Neural cell (in vitro differentiated cells): Measurements from ENCODE around the gene OR51A7. TPM values are rescaled to one million over a fixed set of nuclear protein-coding genes. Genes with fewer than 3 reads are reported as not detected.

Experiments used
- H2AFZ ChIP-seq: fragments of 200-600, 300-800 bp; sonication (generic), shearing (Covaris generic); 2 replicates; pipeline ENCODE4 v1.6.0; 2014; ENCODE audit warnings: low read depth, mild to moderate bottlenecking, antibody characterized with exemption, low read length, moderate library complexity
- H3F3A ChIP-seq: fragments of 200-600 bp; shearing (Covaris generic); 2 replicates; pipeline ENCODE4 v1.6.1; 2016; ENCODE audit warnings: mild to moderate bottlenecking, moderate library complexity, mixed read lengths, antibody characterized with exemption, low read length; ENCODE audit not compliant: insufficient read depth, poor library complexity, severe bottlenecking
- H3K27ac ChIP-seq: fragments of 200-600, 300-800 bp; sonication (generic), shearing (Covaris generic); 2 replicates; pipeline ENCODE4 v1.5.1; 2014; ENCODE audit warnings: mild to moderate bottlenecking, low read length, moderate library complexity
- H3K27me3 ChIP-seq: fragments of 300-800, 200-600 bp; sonication (generic), shearing (Covaris generic); 2 replicates; pipeline ENCODE4 v1.6.0; 2014; ENCODE audit warnings: mild to moderate bottlenecking, low read depth, low read length, moderate library complexity; ENCODE audit not compliant: insufficient read depth
- H3K36me3 ChIP-seq: fragments of 300-800, 200-600 bp; sonication (generic), shearing (Covaris generic); 2 replicates; pipeline ENCODE4 v1.5.1; 2014; ENCODE audit warnings: mild to moderate bottlenecking, antibody characterized with exemption, low read length, moderate library complexity; ENCODE audit not compliant: insufficient read depth
- H3K4me2 ChIP-seq: fragments of 300-800, 200-600 bp; sonication (generic), shearing (Covaris generic); 2 replicates; pipeline ENCODE4 v1.6.0; 2014; ENCODE audit warnings: mild to moderate bottlenecking, low read length
- H3K4me3 ChIP-seq: fragments of 300-800, 200-600 bp; sonication (generic), shearing (Covaris generic); 2 replicates; pipeline ENCODE4 v1.5.1; 2014; ENCODE audit warnings: mild to moderate bottlenecking, low read length, moderate library complexity
- H3K79me2 ChIP-seq: fragments of 200-600 bp; shearing (Covaris generic); replicated peaks from 2 replicates; pipeline ENCODE4 v1.6.0; 2014; ENCODE audit warnings: mild to moderate bottlenecking, low read length, moderate library complexity; ENCODE audit not compliant: insufficient read depth
- H3K9ac ChIP-seq: fragments of 300-800, 200-600 bp; sonication (generic), shearing (Covaris generic); 2 replicates; pipeline ENCODE4 v1.6.1; 2016; ENCODE audit warnings: mild to moderate bottlenecking, low read length, mixed read lengths
- H3K9me2 ChIP-seq: fragments of 200-600 bp; shearing (Covaris generic); 2 replicates; pipeline ENCODE4 v1.6.1; 2016; ENCODE audit warnings: mild to moderate bottlenecking, low read length, mixed read lengths; ENCODE audit not compliant: insufficient read depth
- H3K9me3 ChIP-seq: fragments of 200-600, 300-800 bp; sonication (generic), shearing (Covaris generic); 2 replicates; pipeline ENCODE4 v1.6.1; 2016; ENCODE audit warnings: mild to moderate bottlenecking, mixed run types, low read length, moderate library complexity, mixed read lengths
- H4K20me1 ChIP-seq: fragments of 200-600 bp; shearing (Covaris generic); 2 replicates; pipeline ENCODE4 v1.6.1; 2016; ENCODE audit warnings: mild to moderate bottlenecking, mixed run types; ENCODE audit not compliant: insufficient read depth
- EP300 ChIP-seq: fragments of 450-650 bp; conservative IDR thresholded peaks from 2 replicates; pipeline ENCODE4 v1.6.1; 2014; ENCODE audit warnings: antibody characterized with exemption, mild to moderate bottlenecking, moderate library complexity; ENCODE audit not compliant: poor library complexity, severe bottlenecking
- EZH2 ChIP-seq: fragments of 200-600, 300-800 bp; shearing (Covaris generic), sonication (generic); IDR thresholded peaks from 2 replicates; pipeline ENCODE4 v1.6.1; 2014; ENCODE audit warnings: antibody characterized with exemption, low read length, borderline replicate concordance, mild to moderate bottlenecking; ENCODE audit not compliant: insufficient read depth, poor library complexity, severe bottlenecking
- MXI1 ChIP-seq: fragments of 450-650 bp; conservative IDR thresholded peaks from 2 replicates; pipeline ENCODE4 v1.6.1; 2014; ENCODE audit warnings: antibody characterized with exemption, mild to moderate bottlenecking; ENCODE audit not compliant: poor library complexity, severe bottlenecking
- POLR2AphosphoS5 ChIP-seq: IDR thresholded peaks from 2 replicates; pipeline ENCODE4 v1.6.1; 2012
- RAD21 ChIP-seq: fragments of 450-650 bp; conservative IDR thresholded peaks from 2 replicates; pipeline ENCODE4 v1.6.1; 2014; ENCODE audit warnings: antibody characterized with exemption, mild to moderate bottlenecking, moderate library complexity
- SMC3 ChIP-seq: fragments of 450-650 bp; conservative IDR thresholded peaks from 2 replicates; pipeline ENCODE4 v1.6.1; 2014; ENCODE audit warnings: antibody characterized with exemption, mild to moderate bottlenecking, moderate library complexity; ENCODE audit not compliant: poor library complexity
- TAF1 ChIP-seq: IDR thresholded peaks from 2 replicates; pipeline ENCODE4 v1.6.1; 2012; ENCODE audit warnings: low read depth
- polyA plus RNA-seq: library from polyadenylated mRNA; depleted of rRNA; stranded (reverse); fragments of >200 nt; gene quantifications from 2 replicates; pipeline ENCODE4 v1.2.3, GENCODE V29; 2014
- TF ChIP-seq, protein P1 (sequence below): IDR thresholded peaks from 2 replicates; pipeline ENCODE4 v1.6.1; 2012; ENCODE audit warnings: borderline replicate concordance
- TF ChIP-seq, protein P2 (sequence below): fragments of 450-650 bp; IDR thresholded peaks from 2 replicates; pipeline ENCODE4 v1.5.1; 2014; ENCODE audit warnings: antibody characterized with exemption, mild to moderate bottlenecking, moderate library complexity; ENCODE audit not compliant: poor library complexity, severe bottlenecking

Gene OR51A7
- polyA plus RNA-seq, 1 donor from 2014 or later: not detected

DNA sequence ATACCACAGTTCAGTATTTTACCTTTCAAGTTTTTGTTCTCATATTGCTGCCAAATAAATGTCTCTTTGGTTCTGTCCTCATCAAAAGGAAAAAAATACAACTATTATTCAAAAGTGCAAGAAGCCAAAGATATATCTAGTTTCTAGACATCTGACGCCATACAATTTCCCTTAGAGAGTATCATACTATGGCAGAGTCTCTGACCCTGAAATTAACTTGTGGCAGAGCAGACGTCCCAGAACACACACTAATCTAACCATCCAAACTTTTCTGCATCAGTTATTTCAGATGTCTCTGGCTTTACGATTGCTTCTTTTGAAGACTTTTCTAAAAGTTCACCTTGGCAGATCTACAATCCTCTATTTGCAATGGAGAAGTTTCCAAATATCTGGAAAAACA, 19.2 kb upstream of the OR51A7 start:
- H3K9me2 ChIP-seq: no peaks in the 10 kb centered on the region
- H3F3A ChIP-seq: no peaks in the 10 kb centered on the region
- H3K36me3 ChIP-seq: no peaks in the 10 kb centered on the region
- H3K4me3 ChIP-seq: no peak overlapping the region
- H2AFZ ChIP-seq: no peak overlapping the region
- no peak overlapping the region for H3K4me2 ChIP-seq
- H3K9ac ChIP-seq: no peak overlapping the region
- no peaks in the 10 kb centered on the region for H3K79me2 ChIP-seq
- no peaks in the 10 kb centered on the region for H3K9me3 ChIP-seq
- no peak overlapping the region for H3K27ac ChIP-seq
- TF ChIP-seq, protein P1, sequence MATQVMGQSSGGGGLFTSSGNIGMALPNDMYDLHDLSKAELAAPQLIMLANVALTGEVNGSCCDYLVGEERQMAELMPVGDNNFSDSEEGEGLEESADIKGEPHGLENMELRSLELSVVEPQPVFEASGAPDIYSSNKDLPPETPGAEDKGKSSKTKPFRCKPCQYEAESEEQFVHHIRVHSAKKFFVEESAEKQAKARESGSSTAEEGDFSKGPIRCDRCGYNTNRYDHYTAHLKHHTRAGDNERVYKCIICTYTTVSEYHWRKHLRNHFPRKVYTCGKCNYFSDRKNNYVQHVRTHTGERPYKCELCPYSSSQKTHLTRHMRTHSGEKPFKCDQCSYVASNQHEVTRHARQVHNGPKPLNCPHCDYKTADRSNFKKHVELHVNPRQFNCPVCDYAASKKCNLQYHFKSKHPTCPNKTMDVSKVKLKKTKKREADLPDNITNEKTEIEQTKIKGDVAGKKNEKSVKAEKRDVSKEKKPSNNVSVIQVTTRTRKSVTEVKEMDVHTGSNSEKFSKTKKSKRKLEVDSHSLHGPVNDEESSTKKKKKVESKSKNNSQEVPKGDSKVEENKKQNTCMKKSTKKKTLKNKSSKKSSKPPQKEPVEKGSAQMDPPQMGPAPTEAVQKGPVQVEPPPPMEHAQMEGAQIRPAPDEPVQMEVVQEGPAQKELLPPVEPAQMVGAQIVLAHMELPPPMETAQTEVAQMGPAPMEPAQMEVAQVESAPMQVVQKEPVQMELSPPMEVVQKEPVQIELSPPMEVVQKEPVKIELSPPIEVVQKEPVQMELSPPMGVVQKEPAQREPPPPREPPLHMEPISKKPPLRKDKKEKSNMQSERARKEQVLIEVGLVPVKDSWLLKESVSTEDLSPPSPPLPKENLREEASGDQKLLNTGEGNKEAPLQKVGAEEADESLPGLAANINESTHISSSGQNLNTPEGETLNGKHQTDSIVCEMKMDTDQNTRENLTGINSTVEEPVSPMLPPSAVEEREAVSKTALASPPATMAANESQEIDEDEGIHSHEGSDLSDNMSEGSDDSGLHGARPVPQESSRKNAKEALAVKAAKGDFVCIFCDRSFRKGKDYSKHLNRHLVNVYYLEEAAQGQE: no peak
- TF ChIP-seq EP300 (no peak), RAD21 (no peak), SMC3 (no peak), TAF1 (no peak), MXI1 (no peak), POLR2AphosphoS5 (no peak), EZH2 (no peak)
- TF ChIP-seq, protein P2, sequence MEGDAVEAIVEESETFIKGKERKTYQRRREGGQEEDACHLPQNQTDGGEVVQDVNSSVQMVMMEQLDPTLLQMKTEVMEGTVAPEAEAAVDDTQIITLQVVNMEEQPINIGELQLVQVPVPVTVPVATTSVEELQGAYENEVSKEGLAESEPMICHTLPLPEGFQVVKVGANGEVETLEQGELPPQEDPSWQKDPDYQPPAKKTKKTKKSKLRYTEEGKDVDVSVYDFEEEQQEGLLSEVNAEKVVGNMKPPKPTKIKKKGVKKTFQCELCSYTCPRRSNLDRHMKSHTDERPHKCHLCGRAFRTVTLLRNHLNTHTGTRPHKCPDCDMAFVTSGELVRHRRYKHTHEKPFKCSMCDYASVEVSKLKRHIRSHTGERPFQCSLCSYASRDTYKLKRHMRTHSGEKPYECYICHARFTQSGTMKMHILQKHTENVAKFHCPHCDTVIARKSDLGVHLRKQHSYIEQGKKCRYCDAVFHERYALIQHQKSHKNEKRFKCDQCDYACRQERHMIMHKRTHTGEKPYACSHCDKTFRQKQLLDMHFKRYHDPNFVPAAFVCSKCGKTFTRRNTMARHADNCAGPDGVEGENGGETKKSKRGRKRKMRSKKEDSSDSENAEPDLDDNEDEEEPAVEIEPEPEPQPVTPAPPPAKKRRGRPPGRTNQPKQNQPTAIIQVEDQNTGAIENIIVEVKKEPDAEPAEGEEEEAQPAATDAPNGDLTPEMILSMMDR: no peak
- no peaks in the 10 kb centered on the region for H4K20me1 ChIP-seq
- no peaks in the 10 kb centered on the region for H3K27me3 ChIP-seq

DNA sequence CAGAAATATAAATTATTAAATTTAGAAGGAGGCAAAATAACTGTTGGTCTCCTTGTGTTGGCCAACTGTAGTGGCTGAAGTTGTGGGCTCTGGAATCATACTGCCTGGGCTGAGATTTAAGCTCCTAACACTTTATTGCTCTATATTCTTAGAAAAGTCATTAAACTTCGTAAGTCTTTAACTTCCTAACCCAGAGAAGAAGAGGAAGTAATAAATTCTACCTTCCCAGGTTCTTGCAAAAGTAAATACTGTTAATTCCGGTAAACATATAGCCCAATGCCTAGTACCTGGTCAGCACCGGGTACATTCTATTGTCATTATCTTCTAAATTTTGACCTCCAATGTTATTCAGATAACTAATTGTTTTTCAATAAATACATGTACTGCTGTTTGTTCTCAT, 17.4 kb upstream of the OR51A7 start:
- Histone ChIP-seq H3K27me3 (no peaks in the 10 kb centered on the region), H3K9ac (no peak overlapping the region), H3K4me2 (no peak overlapping the region), H3K79me2 (no peaks in the 10 kb centered on the region), H3K36me3 (no peaks in the 10 kb centered on the region), H4K20me1 (no peaks in the 10 kb centered on the region), H3K27ac (no peak overlapping the region), H2AFZ (no peak overlapping the region), H3K4me3 (no peak overlapping the region), H3K9me2 (no peaks in the 10 kb centered on the region), H3K9me3 (no peaks in the 10 kb centered on the region), H3F3A (no peaks in the 10 kb centered on the region)
- TF ChIP-seq EP300: no peak
- no peak for TF ChIP-seq EZH2
- TF ChIP-seq MXI1: no peak
- TF ChIP-seq POLR2AphosphoS5: no peak
- TF ChIP-seq SMC3: no peak
- TF ChIP-seq RAD21: no peak
- no peak for TF ChIP-seq TAF1
- TF ChIP-seq, protein P2: no peak
- TF ChIP-seq, protein P1: no peak
